ENCODE measurements around the gene AFF4. TPM values are rescaled to one million over a fixed set of nuclear protein-coding genes. Genes with fewer than 3 reads are reported as not detected.

The AFF4 gene
- total and polyA plus RNA-seq, 10 of the 15 experiments (the other 5 are each of a cell fraction or from before 2014, with no cell fraction given) = 1.1 to 20.2 (median 10.4) TPM

DNA sequence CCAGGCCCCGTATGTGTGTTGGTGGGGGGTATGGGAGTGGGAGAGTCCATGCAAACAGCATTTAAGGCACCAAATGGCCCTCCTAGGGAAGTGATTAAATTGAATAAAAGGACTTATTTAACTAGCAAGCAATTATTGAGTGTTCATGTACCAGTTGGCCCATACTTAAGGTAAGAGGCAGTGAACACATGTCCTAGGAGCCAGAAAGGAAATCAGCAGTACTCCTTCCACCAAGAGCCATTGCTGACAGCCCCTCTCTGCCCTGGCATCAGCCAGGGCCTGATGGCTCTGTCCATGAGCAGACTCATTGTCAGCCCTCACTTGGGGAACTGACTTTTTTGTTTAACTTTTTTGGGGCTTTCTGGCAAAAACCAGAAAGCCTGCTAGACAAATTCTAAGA is 122.5 kb downstream of the AFF4 start:
- Histone ChIP-seq H3K79me2 (ENCODE audit: control insufficient read depth, insufficient read depth, low read length) (no peaks in the 10 kb centered on the region), H3K9ac (ENCODE audit: control insufficient read depth, insufficient read depth, low read length) (no peak overlapping the region), H3K36me3 (ENCODE audit: control insufficient read depth in 2 of 2, insufficient read depth in 2 of 2, low read length in 1 of 2) (no peaks in the 10 kb centered on the region), H3K27ac (ENCODE audit: control insufficient read depth, insufficient read depth) (no peak overlapping the region), H3K4me1 (ENCODE audit: control insufficient read depth, insufficient read depth, low read length) (no peaks in the 10 kb centered on the region), H4K20me1 (ENCODE audit: control insufficient read depth, insufficient read depth) (no peaks in the 10 kb centered on the region), H3K9me3 (replicated peaks; ENCODE audit: control insufficient read depth, insufficient read depth, low read length) (no peaks in the 10 kb centered on the region), H2AFZ (ENCODE audit: control insufficient read depth, low read depth, low read length) (no peak overlapping the region), H3K4me2 (ENCODE audit: control insufficient read depth, insufficient read depth) (no peak overlapping the region), H3K4me3 (no peak overlapping the region), H3K27me3 (replicated peaks in 1 of 2; ENCODE audit: control insufficient read depth in 2 of 2, insufficient read depth in 2 of 2, low read length in 1 of 2) (no peaks in the 10 kb centered on the region)
- ChIA-PET CTCF (interaction anchor here (0.7 kb wide), 1 partner anchor 1567 kb away, joined by 3 read pairs; no protein-coding TSS in a partner anchor), SMC1A (ENCODE audit: uncharacterized antibody, unreplicated experiment) (interaction anchor here (1.0 kb wide), 1 partner anchor 201 kb away, joined by 4 read pairs; no protein-coding TSS in a partner anchor), POLR2A (interaction anchor here (0.6 kb wide), 1 partner anchor 263 kb away, joined by 3 read pairs; no protein-coding TSS in a partner anchor), RAD21 (ENCODE audit: unreplicated experiment) (interaction anchor here (1.5 kb wide), 1 partner anchor 23 kb away, joined by 3 read pairs; no protein-coding TSS in a partner anchor)
- intact Hi-C loops (cut with micrococcal nuclease; ENCODE audit: unreplicated experiment) (no loop called here), in situ Hi-C loops (cut with MboI) (no loop called here)
- no peak for FAIRE-seq
- BruUV-seq (replicated peaks) = no TSS peak
- DNase-seq (ENCODE audit: low read depth, low spot score) = no peak
- 88% methylated on average over 1 of the region's 1 CpG for WGBS (ENCODE audit: insufficient coverage, insufficient replicate concordance, low lambda C conversion rate, missing lambda C conversion rate)
- no peak for ATAC-seq
- TF ChIP-seq BCL11A (IDR thresholded peaks at IDR 0.05; ENCODE audit: low read depth, low read length) (no peak), ZNF687 (IDR thresholded peaks at IDR 0.05) (no peak), RB1 (IDR thresholded peaks at IDR 0.05; ENCODE audit: borderline replicate concordance) (no peak), CBX5 (IDR thresholded peaks at IDR 0.05; ENCODE audit: low read depth) (no peak), RAD21 (IDR thresholded peaks at IDR 0.05; ENCODE audit: insufficient read depth, low read depth, low read length) (no peak), MYB (IDR thresholded peaks at IDR 0.05; ENCODE audit: borderline replicate concordance, low read depth, low read length) (no peak), TCF12 (IDR thresholded peaks at IDR 0.05; ENCODE audit: low read depth, low read length) (no peak), MLLT1 (IDR thresholded peaks at IDR 0.05) (no peak), TAF1 (IDR thresholded peaks at IDR 0.05; ENCODE audit: borderline replicate concordance, low read depth, low read length) (no peak), NR2F1 (conservative IDR thresholded peaks at IDR 0.05) (no peak), EED (IDR thresholded peaks at IDR 0.05; ENCODE audit: low read depth) (no peak), POLR2AphosphoS5 (IDR thresholded peaks at IDR 0.05; ENCODE audit: low read length) (no peak), E2F8 (IDR thresholded peaks at IDR 0.05; ENCODE audit: low read depth, partially characterized antibody) (no peak)
- TF ChIP-seq, protein P1, sequence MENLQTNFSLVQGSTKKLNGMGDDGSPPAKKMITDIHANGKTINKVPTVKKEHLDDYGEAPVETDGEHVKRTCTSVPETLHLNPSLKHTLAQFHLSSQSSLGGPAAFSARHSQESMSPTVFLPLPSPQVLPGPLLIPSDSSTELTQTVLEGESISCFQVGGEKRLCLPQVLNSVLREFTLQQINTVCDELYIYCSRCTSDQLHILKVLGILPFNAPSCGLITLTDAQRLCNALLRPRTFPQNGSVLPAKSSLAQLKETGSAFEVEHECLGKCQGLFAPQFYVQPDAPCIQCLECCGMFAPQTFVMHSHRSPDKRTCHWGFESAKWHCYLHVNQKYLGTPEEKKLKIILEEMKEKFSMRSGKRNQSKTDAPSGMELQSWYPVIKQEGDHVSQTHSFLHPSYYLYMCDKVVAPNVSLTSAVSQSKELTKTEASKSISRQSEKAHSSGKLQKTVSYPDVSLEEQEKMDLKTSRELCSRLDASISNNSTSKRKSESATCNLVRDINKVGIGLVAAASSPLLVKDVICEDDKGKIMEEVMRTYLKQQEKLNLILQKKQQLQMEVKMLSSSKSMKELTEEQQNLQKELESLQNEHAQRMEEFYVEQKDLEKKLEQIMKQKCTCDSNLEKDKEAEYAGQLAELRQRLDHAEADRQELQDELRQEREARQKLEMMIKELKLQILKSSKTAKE (IDR thresholded peaks at IDR 0.05; ENCODE audit: low read depth, poor library complexity, severe bottlenecking) = no peak
